Breast epithelium (tissue), 3 donors: ENCODE results near the gene INHBB.

Source experiments
- POLR2AphosphoS5 ChIP-seq, 3 donors: sonication (generic); formaldehyde crosslinking; IDR thresholded peaks; one replicate each; pipeline ENCODE4 v1.6.1; 2017; ENCODE audit warnings: antibody characterized with exemption in 3 of 3
- TF ChIP-seq, protein P1 (sequence below), 3 donors: fragments of 450-650 bp; IDR thresholded peaks; one replicate each; pipeline ENCODE4 v1.5.1; 2016 to 2017; ENCODE audit warnings: antibody characterized with exemption in 3 of 3, mild to moderate bottlenecking in 3 of 3, moderate library complexity in 3 of 3

DNA sequence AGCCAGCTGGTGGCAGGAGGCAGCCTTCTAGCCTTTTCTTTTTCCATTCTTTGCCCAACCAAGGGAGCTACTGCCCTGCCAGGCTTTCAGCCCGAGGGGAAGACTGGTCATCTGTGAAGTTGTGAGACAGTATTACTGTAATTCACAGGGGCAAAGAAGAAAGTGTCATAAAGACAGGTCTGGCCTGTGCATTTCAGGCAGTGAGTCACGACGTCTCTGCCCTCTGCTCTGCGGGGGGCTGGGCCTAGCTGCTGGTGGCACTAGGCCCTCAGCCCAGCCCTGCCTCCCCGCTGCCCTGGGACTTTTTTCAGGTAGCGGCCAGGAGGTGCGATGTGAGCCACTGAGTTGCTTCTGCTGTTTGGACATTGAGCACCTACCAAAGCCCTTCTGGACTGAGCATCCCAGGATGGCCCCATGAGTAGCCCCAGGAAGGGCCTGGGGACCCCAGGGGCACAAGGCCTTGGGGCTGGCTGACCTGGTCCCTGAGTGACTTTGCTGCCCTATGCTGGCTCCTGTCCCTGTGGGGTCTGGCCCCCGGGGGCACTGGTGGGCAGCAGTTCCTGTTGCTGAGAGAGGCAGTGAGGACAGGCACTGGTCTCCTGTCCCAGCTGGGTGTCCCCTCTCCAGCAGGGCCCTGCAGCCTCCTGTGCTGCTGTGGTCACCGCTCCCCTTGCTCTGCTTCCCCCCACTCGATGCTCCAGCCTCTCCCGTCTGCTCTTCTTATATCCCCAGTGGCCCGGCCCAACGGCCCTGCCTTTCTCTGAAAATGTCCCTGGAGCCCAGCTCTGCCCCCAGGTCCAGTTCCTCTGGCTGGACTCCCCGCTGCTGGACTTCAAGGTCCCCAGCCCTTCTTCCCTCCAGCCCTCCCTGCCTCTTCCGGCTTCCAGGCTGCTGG, 7.0 kb downstream of the INHBB start:
- TF ChIP-seq, protein P1, sequence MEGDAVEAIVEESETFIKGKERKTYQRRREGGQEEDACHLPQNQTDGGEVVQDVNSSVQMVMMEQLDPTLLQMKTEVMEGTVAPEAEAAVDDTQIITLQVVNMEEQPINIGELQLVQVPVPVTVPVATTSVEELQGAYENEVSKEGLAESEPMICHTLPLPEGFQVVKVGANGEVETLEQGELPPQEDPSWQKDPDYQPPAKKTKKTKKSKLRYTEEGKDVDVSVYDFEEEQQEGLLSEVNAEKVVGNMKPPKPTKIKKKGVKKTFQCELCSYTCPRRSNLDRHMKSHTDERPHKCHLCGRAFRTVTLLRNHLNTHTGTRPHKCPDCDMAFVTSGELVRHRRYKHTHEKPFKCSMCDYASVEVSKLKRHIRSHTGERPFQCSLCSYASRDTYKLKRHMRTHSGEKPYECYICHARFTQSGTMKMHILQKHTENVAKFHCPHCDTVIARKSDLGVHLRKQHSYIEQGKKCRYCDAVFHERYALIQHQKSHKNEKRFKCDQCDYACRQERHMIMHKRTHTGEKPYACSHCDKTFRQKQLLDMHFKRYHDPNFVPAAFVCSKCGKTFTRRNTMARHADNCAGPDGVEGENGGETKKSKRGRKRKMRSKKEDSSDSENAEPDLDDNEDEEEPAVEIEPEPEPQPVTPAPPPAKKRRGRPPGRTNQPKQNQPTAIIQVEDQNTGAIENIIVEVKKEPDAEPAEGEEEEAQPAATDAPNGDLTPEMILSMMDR (IDR thresholded peaks at IDR 0.05): no peak
- TF ChIP-seq POLR2AphosphoS5 (IDR thresholded peaks at IDR 0.05): no peak
